Parathyroid adenoma (tissue), 2 donors: Measurements from ENCODE around the gene TBC1D16.

Experiments used
- H2AFZ ChIP-seq: fragments of 300-600 bp; sonication (generic); one replicate; pipeline ENCODE4 v1.7.0; 2017; ENCODE audit warnings: antibody characterized with exemption, mild to moderate bottlenecking
- H3K27ac ChIP-seq: fragments of 300-600 bp; sonication (generic); one replicate; pipeline ENCODE4 v1.7.0; 2017
- H3K27me3 ChIP-seq: fragments of 300-600 bp; sonication (generic); one replicate; pipeline ENCODE4 v1.7.0; 2017; ENCODE audit warnings: low read length; ENCODE audit not compliant: control insufficient read depth, insufficient read depth
- H3K36me3 ChIP-seq: fragments of 300-600 bp; sonication (generic); one replicate; pipeline ENCODE4 v1.7.0; 2017; ENCODE audit warnings: low read length; ENCODE audit not compliant: control insufficient read depth, insufficient read depth
- H3K4me1 ChIP-seq: fragments of 300-600 bp; sonication (generic); one replicate; pipeline ENCODE4 v1.7.0; 2017; ENCODE audit warnings: control low read depth
- H3K4me2 ChIP-seq: fragments of 300-600 bp; sonication (generic); one replicate; pipeline ENCODE4 v1.7.0; 2017; ENCODE audit warnings: low read length
- H3K4me3 ChIP-seq: fragments of 300-600 bp; sonication (generic); one replicate; pipeline ENCODE4 v1.7.0; 2017; ENCODE audit warnings: low read depth, low read length
- H3K79me2 ChIP-seq: fragments of 300-600 bp; sonication (generic); one replicate; pipeline ENCODE4 v1.7.0; 2017; ENCODE audit warnings: control low read depth
- H3K9ac ChIP-seq: fragments of 300-600 bp; sonication (generic); one replicate; pipeline ENCODE4 v1.7.0; 2017; ENCODE audit warnings: mild to moderate bottlenecking
- H3K9me3 ChIP-seq: fragments of 300-600 bp; sonication (generic); one replicate; pipeline ENCODE4 v1.7.0; 2017; ENCODE audit warnings: low read length; ENCODE audit not compliant: control insufficient read depth
- TF ChIP-seq, protein P1 (sequence below): fragments of 300-600 bp; sonication (generic); IDR thresholded peaks from one replicate; pipeline ENCODE4 v1.7.0; 2017; ENCODE audit warnings: antibody characterized with exemption, mild to moderate bottlenecking
- donor health status: primary hyperparathyroidism.

Gene TBC1D16

DNA sequence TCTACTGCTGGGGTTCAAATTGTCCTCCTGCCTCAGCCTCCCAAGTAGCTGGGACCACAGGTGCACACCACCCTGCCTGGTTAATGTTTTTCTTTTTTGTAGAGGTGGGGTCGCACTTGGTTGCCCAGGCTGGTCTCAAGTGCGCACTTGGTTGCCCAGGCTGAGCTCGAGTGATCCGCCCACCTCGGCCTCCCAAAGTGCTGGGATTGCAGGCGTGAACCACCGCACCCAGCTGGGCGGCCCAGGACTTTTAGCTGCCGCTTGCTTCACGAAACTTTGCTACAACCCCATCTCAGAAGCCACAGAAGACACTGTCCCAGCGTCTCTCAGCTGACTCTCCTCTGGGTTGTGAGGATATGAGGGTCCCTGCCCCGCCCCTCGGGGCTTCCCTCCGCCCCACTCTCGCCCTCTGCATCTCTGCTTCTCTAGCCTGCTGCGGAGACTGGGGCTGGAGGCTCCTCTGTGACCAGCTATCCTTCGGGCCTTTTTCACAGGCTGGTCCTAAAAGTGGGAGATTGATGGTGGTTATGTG, 147.6 kb downstream of the TBC1D16 start:
- H3K79me2 ChIP-seq: no peaks in the 10 kb centered on the region
- H3K4me2 ChIP-seq: no peak overlapping the region
- TF ChIP-seq, protein P1, sequence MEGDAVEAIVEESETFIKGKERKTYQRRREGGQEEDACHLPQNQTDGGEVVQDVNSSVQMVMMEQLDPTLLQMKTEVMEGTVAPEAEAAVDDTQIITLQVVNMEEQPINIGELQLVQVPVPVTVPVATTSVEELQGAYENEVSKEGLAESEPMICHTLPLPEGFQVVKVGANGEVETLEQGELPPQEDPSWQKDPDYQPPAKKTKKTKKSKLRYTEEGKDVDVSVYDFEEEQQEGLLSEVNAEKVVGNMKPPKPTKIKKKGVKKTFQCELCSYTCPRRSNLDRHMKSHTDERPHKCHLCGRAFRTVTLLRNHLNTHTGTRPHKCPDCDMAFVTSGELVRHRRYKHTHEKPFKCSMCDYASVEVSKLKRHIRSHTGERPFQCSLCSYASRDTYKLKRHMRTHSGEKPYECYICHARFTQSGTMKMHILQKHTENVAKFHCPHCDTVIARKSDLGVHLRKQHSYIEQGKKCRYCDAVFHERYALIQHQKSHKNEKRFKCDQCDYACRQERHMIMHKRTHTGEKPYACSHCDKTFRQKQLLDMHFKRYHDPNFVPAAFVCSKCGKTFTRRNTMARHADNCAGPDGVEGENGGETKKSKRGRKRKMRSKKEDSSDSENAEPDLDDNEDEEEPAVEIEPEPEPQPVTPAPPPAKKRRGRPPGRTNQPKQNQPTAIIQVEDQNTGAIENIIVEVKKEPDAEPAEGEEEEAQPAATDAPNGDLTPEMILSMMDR: no peak
- H3K27me3 ChIP-seq: no peaks in the 10 kb centered on the region
- H3K9ac ChIP-seq: no peak overlapping the region
- H3K4me3 ChIP-seq: no peak overlapping the region
- H3K4me1 ChIP-seq: no peaks in the 10 kb centered on the region
- no peak overlapping the region for H3K27ac ChIP-seq
- no peaks in the 10 kb centered on the region for H3K9me3 ChIP-seq
- no peak overlapping the region for H2AFZ ChIP-seq
- no peaks in the 10 kb centered on the region for H3K36me3 ChIP-seq

DNA sequence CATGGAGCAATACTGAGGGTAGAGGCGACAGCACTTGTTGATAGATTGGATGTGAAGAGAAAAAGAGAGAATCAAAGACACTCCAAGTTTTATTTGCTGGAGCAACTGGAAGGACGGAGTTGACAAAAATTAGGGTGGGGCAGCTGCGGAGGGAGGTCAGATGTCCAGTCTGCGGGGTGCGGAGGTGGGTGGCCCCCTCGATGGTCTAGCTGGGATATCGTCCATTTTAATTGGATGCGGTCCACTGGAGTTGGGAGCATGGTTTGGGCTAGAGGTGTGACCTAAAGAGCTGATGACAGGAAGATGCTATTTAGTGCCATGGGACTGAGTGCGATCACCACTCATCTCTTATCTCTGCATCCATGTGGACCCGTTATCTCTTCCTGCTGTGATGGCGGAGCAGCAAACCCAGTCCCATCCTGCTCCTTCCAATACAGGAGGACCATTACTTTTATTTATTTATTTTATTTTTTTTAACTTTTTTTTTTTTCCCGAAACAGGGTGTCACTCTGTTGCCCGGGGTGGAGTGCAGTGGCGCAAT, 148.2 kb downstream of the TBC1D16 start:
- TF ChIP-seq, protein P1: no peak
- no peaks in the 10 kb centered on the region for H3K27me3 ChIP-seq
- no peaks in the 10 kb centered on the region for H3K79me2 ChIP-seq
- H3K9me3 ChIP-seq: no peaks in the 10 kb centered on the region
- no peak overlapping the region for H3K4me3 ChIP-seq
- no peak overlapping the region for H3K4me2 ChIP-seq
- no peaks in the 10 kb centered on the region for H3K36me3 ChIP-seq
- no peak overlapping the region for H3K27ac ChIP-seq
- no peaks in the 10 kb centered on the region for H3K4me1 ChIP-seq
- no peak overlapping the region for H3K9ac ChIP-seq
- H2AFZ ChIP-seq: no peak overlapping the region

DNA sequence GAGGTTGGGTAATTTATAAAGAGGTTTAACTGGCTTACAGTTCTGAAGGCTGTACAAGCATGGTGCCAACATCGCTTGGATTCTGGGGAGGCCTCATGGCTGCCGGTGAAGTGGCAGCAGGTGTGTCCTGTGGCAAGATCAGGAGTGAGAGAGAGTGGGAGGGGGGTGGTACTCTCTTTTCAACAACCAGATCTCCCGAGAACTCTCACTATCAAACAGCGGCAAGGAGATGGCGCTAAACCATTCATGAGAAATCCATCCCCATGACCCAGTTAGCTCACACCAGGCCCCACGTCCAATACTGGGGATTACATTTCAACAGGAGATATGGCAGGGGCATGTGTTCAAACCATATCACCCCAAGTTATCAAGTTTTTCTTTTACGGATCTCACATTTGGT, 152.5 kb downstream of the TBC1D16 start:
- TF ChIP-seq, protein P1: no peak
- no peaks in the 10 kb centered on the region for H3K27me3 ChIP-seq
- no peak overlapping the region for H3K27ac ChIP-seq

More for the DNA sequence above, 152.5 kb downstream of the TBC1D16 start:
- H2AFZ ChIP-seq: no peak overlapping the region
- no peaks in the 10 kb centered on the region for H3K79me2 ChIP-seq
- H3K4me3 ChIP-seq: no peak overlapping the region
- no peaks in the 10 kb centered on the region for H3K36me3 ChIP-seq
- H3K9ac ChIP-seq: no peak overlapping the region
- no peaks in the 10 kb centered on the region for H3K4me1 ChIP-seq
- H3K4me2 ChIP-seq: no peak overlapping the region
- no peaks in the 10 kb centered on the region for H3K9me3 ChIP-seq
